GM12864 (cell line): ENCODE measurements around the gene FAM13A.

Source experiments
- DNase-seq: peaks from one replicate; pipeline ENCODE4 v3.0.0-alpha.2; 2011; ENCODE audit warnings: low read depth
- H3K4me3 ChIP-seq: 2 replicates; pipeline ENCODE4 v1.5.1; 2011; ENCODE audit warnings: mild to moderate bottlenecking, low read depth, low read length, control low read depth
- TF ChIP-seq, protein P1 (sequence below): IDR thresholded peaks from 2 replicates; pipeline ENCODE4 v1.5.1; 2011; ENCODE audit warnings: low read depth, mild to moderate bottlenecking, moderate library complexity, low read length, control low read depth, inconsistent platforms; ENCODE audit errors: missing control alignments

FAM13A gene

GRCh38 chr4:88734403-88734949 lies 322.5 kb downstream of the FAM13A start:
- H3K4me3 ChIP-seq = no peak overlapping the region
- TF ChIP-seq, protein P1, sequence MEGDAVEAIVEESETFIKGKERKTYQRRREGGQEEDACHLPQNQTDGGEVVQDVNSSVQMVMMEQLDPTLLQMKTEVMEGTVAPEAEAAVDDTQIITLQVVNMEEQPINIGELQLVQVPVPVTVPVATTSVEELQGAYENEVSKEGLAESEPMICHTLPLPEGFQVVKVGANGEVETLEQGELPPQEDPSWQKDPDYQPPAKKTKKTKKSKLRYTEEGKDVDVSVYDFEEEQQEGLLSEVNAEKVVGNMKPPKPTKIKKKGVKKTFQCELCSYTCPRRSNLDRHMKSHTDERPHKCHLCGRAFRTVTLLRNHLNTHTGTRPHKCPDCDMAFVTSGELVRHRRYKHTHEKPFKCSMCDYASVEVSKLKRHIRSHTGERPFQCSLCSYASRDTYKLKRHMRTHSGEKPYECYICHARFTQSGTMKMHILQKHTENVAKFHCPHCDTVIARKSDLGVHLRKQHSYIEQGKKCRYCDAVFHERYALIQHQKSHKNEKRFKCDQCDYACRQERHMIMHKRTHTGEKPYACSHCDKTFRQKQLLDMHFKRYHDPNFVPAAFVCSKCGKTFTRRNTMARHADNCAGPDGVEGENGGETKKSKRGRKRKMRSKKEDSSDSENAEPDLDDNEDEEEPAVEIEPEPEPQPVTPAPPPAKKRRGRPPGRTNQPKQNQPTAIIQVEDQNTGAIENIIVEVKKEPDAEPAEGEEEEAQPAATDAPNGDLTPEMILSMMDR = no peak
- DNase-seq = no peak

- H3K4me3 ChIP-seq = no peak overlapping the region
- TF ChIP-seq, protein P1 = no peak
- no peak for DNase-seq
Measured at GRCh38 chr4:88732714-88733368, 324.1 kb downstream of the FAM13A start.

DNA sequence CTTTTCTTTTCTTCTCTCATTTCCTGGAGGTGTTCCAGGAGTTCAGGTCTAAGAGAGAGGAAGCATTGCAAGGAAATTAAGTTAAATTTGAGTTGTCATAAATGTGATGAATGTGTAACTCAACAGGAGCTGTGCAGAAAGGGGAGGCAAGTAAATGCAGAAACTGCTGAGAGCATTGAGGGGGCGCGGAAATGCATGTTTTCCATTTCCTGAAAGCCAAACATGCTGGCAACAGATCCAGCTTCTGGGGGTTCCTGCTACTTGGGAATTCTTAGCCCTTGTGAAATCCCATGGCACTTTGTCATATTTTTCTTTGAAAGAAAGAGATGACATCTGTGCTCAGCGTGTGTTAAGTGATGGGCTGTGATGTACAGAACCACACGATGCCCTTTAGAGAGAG lies 325.6 kb downstream of the FAM13A start:
- no peak for DNase-seq
- no peak overlapping the region for H3K4me3 ChIP-seq
- TF ChIP-seq, protein P1 = no peak

DNA sequence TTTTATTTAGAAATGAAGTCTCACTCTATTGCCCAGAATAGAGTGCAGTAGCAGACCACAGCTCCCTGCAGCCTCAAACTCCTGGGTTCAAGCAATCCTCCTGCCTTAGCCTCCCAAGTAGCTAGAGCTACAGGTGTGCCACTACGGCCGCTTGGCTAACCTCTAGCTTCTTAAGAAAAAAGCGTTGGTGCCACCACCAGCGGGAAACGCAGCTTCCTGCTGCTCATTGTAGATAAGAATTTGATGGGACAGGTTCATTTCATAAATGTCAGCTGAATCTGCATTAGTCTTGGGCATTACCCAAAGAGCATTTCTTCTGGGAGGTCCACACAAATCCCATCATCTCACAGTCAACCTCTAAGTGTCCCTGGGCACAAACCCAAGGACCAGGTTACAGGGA lies 326.2 kb downstream of the FAM13A start:
- TF ChIP-seq, protein P1 = no peak
- no peak for DNase-seq
- no peak overlapping the region for H3K4me3 ChIP-seq

DNA sequence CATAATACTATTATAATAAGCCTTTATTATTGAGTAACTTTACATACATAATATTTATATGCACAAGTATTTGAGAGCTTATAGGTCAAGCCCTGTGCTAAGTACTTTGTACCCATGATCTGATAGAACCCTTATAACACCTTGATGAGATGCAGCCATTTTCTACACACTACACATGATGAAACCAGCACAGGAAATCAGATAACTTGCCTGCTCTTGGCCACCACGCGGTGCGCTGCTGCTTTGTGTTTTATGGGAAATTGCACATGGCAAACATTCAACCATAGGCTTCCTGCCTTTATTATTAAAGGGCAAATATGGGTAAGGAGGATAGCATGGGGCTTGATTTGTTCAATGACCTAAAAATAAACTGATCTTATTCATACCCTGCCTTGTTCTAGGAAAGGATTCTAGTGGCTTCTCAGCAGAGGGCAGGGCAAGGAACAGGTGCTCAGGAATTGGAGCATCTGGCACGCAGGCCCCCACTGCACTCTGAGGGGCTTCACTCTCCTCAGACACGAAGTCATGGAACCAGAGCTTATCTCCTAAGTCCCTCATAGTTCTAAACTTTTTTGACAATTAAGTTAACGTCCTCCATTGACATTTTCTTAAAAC lies 327.7 kb downstream of the FAM13A start:
- no peak for DNase-seq
- H3K4me3 ChIP-seq = no peak overlapping the region
- TF ChIP-seq, protein P1 = no peak

DNA sequence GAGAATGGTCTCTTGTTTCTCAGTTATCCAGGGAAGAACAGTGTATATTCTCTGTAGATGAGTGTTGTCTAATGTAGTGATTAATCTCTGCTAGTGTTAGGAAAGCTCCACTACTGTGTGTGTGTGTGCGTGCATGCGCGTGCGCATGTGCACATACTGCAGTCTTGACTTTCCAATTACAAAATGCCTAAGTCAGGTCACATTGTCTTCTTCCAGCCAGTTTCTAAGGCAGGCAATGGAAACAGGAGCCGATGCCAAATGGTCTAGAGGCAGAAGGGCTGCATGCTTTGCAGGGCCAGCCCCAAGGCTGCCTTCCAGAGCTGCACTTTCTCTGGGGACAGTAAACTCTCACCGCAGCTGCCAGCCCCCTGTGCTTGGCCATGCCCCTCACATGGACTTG lies 328.8 kb downstream of the FAM13A start:
- TF ChIP-seq, protein P1 = no peak
- no peak for DNase-seq
- no peak overlapping the region for H3K4me3 ChIP-seq
